GM06990 (cell line): ENCODE measurements around the gene SMIM22.

Source experiments
- DNase-seq: peaks from one replicate; pipeline ENCODE4 v3.0.0-alpha.2; 2011; ENCODE audit not compliant: insufficient read length; ENCODE audit errors: extremely low read depth
- H3K27me3 ChIP-seq: replicated peaks from 2 replicates; pipeline ENCODE4 v1.6.0; 2011; ENCODE audit warnings: low read length; ENCODE audit not compliant: control insufficient read depth, insufficient read depth
- H3K36me3 ChIP-seq: 2 replicates; pipeline ENCODE4 v1.5.1; 2011; ENCODE audit warnings: low read length; ENCODE audit not compliant: control insufficient read depth, insufficient read depth
- H3K4me3 ChIP-seq: replicated peaks from 2 replicates; pipeline ENCODE4 v1.5.1; 2011; ENCODE audit warnings: low read depth, mild to moderate bottlenecking, control low read depth, low read length
- TF ChIP-seq, protein P1 (sequence below): IDR thresholded peaks from 2 replicates; pipeline ENCODE4 v1.5.1; 2011; ENCODE audit warnings: low read length, control low read depth, mild to moderate bottlenecking, inconsistent platforms; ENCODE audit not compliant: insufficient read depth, poor library complexity, severe bottlenecking

Gene SMIM22

DNA sequence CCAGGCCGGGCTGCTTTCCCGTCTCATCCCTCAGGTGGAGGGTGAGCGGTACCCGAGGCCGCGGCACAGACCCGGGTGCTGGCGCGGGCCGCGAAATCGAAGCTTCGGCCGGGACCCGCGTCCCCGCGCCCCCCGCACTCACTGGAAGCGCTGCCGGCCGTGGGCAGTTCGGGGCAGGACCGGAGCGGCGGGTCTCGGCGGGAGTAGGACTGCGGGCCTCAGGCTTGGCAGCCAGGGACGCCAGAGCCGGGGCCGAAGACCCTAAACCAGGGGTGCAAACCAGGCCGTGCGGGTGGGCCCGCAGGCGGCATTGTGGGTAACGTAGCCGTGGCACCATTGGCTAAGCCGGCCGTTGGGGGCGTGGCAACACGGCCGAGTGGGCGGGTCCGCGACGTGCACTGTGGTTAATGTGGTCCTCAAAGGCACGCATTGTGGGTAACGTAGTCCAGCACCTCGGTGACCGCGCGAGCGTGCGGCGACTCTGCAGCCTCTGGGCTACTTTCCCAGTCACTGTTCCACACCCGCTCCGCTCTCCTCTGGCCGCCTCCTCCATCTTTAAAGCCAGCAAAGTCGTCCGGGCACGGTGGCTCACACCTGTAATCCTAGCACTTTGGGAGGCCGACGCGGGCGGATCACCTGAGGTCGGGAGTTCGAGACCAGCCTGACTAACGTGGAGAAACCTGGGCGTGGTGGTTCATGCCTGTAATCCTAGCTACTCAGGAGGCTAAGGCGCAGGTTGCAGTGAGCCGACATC lies 28.1 kb upstream of the SMIM22 start, which contains the start of gene ZNF500:
TSS of gene ZNF500 (minus strand) at position 288 of the 754 bp plus-strand sequence. CDS start 1,184 bp downstream, outside the sequence.
- Histone ChIP-seq H3K27me3 (no peaks in the 10 kb centered on the region), H3K36me3 (peaks cover 12% of the 10 kb centered on the region), H3K4me3 (peak within 1 kb of the TSS; percentile 86)
- peak; percentile 98 for DNase-seq
- TF ChIP-seq, protein P1, sequence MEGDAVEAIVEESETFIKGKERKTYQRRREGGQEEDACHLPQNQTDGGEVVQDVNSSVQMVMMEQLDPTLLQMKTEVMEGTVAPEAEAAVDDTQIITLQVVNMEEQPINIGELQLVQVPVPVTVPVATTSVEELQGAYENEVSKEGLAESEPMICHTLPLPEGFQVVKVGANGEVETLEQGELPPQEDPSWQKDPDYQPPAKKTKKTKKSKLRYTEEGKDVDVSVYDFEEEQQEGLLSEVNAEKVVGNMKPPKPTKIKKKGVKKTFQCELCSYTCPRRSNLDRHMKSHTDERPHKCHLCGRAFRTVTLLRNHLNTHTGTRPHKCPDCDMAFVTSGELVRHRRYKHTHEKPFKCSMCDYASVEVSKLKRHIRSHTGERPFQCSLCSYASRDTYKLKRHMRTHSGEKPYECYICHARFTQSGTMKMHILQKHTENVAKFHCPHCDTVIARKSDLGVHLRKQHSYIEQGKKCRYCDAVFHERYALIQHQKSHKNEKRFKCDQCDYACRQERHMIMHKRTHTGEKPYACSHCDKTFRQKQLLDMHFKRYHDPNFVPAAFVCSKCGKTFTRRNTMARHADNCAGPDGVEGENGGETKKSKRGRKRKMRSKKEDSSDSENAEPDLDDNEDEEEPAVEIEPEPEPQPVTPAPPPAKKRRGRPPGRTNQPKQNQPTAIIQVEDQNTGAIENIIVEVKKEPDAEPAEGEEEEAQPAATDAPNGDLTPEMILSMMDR, result no peak

DNA sequence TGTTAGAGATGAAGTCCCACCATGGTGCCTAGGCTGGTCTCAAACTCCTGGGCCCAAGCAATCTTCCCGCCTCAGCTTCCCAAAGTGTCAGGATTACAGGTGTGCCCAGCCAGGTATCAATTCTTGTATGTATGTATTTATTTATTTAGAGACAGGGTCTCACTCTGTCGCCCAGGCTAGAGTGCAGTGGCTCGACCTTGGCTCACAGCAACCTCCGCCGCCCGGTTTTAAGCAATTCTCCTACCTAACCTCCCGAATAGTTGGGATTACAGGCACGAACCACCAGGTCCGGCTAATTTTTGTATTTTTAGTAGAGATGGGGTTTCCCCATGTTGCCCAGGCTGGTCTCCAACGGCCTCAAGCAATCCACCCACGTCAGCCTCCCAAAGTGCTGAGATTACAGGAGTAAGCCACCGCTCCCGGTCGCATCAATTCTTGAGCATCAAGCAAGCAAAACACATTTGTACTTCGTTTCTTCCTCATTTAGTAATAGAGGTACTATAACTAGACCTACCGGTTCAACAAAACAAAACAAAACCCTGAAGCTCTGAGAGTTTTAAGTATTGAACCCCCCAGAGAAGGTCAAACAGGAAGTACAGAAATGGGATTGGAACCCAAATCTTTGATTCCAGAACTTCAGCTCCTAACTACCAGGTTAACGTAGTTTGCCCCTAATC lies 27.2 kb upstream of the SMIM22 start:
- DNase-seq, result no peak
- Histone ChIP-seq H3K27me3 (no peaks in the 10 kb centered on the region), H3K4me3 (peak overlapping the region; percentile 86), H3K36me3 (peaks cover 6% of the 10 kb centered on the region)
- TF ChIP-seq, protein P1, result no peak

DNA sequence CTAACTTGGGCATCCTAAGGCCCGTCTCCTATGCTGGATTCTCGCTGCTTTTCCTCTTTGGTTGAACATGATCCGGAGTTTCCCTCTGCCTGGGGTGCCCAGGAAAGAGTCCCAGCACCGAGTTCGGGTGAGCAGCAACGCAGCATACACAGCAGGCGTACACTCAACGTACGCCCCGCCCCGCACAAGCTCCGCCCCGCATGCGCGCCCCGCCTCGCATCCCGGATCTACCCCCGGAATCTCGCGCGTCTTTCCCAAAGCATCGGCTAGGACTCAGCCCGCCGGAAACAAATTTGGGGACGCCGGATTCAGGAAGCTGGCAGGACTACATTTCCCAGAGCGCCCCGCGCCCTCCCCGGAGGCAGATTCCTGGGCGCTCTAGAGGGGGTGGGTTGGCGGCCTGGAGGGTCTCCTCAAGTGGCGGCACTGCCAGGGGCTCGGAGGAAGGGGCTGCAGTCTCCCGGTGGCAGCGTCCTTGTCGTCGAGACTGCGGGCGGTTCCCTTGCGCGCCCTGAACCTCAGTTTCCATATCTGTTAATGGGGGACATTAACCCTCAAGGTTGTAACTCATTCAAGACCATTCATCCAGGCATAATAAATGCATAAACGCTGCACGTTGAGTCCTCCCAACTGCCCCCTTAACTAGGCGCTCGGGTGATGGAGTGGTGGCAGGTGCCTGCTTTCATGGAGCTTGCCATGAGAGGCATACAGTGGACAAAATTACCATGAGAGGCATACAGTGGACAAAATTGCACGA lies 26.4 kb upstream of the SMIM22 start:
- peak overlapping the region; percentile 86 for H3K4me3 ChIP-seq
- TF ChIP-seq, protein P1, result no peak
- DNase-seq, result peak; percentile 93
- peaks cover 4% of the 10 kb centered on the region; the same call in 1 of the 2 replicates for H3K36me3 ChIP-seq
- no peaks in the 10 kb centered on the region for H3K27me3 ChIP-seq

DNA sequence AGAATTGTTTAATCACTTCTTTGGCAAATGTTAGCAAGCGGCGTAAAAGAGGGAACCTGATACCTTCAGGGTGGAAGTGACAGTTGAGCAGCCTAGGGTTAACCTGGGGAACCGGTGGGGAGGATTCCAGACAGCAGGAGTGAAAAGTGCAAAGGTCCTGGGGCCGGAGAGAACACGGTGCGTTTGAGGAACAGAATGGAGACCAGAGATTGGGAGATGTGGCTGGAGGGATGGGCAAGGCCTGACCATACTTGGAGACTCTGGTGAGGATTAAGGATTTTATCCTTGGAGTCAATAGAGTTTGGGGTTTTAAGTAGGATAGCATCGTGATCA lies 25.9 kb upstream of the SMIM22 start:
- DNase-seq, result no peak
- no peaks in the 10 kb centered on the region for H3K27me3 ChIP-seq
- H3K4me3 ChIP-seq, result no peak overlapping the region
- peaks cover 2% of the 10 kb centered on the region; the same call in 1 of the 2 replicates for H3K36me3 ChIP-seq
- TF ChIP-seq, protein P1, result no peak

DNA sequence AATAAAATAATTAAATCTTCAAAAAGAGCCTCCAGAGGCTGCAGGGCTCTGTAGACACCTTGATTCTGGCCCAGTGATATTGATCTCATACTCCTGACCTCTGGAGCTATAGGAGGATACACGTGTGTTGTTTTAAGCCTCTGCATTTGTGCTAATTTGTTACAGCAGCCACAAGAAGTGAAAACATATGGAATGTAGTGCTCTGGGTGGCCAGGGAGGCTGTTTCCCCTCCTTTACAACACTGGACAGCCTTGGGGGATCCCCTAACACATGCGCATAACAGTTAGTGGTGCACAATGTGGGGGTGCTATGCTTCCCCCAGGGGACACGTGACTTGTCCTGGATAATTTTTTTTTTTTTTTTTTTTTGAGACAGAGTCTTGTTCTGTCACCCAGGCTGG lies 23.5 kb upstream of the SMIM22 start:
- no peak for DNase-seq
- Histone ChIP-seq H3K27me3 (no peaks in the 10 kb centered on the region), H3K36me3 (no peaks in the 10 kb centered on the region), H3K4me3 (no peak overlapping the region)
- TF ChIP-seq, protein P1, result no peak
